ENCODE measurements around the gene GORASP2.

DNA sequence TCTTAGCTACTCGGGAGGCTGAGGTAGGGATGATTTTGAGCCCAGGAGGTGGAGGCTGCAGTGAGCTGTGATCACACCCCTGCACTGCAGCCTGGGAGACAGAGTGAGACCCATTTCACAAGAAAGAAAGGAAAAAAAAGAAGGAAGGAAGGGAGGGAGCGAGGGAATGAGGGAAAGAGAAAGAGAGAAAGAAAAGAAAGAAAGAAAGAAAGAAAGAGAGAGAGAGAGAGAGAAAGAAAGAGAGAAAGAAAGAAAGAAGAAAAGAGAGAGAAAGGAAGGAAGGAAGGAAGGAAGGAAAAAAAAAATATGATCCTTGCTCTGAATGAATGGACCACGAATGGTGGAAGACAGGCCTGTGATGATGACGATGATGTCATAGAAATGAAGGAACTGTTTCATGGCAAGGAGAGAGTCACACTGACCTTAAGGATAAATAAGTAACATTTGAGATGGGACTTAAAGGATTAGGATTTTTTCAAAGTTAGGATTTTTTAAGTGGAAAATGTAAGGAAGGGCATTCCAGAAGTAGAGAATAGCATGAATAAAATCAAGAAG lies 2.2 kb upstream of the GORASP2 start:
- TF ChIP-seq, protein P1, sequence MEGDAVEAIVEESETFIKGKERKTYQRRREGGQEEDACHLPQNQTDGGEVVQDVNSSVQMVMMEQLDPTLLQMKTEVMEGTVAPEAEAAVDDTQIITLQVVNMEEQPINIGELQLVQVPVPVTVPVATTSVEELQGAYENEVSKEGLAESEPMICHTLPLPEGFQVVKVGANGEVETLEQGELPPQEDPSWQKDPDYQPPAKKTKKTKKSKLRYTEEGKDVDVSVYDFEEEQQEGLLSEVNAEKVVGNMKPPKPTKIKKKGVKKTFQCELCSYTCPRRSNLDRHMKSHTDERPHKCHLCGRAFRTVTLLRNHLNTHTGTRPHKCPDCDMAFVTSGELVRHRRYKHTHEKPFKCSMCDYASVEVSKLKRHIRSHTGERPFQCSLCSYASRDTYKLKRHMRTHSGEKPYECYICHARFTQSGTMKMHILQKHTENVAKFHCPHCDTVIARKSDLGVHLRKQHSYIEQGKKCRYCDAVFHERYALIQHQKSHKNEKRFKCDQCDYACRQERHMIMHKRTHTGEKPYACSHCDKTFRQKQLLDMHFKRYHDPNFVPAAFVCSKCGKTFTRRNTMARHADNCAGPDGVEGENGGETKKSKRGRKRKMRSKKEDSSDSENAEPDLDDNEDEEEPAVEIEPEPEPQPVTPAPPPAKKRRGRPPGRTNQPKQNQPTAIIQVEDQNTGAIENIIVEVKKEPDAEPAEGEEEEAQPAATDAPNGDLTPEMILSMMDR (tag by site-specific recombination; IDR thresholded peaks at IDR 0.05): no peak
- TF ChIP-seq ZNF280D (tag by site-specific recombination; IDR thresholded peaks at IDR 0.05) (no peak), ZNF707 (tag by site-specific recombination; IDR thresholded peaks at IDR 0.05) (no peak), KLF9 (tag by site-specific recombination; IDR thresholded peaks at IDR 0.05; ENCODE audit: low read depth) (no peak), ZNF549 (tag by site-specific recombination; IDR thresholded peaks at IDR 0.05) (no peak), MEIS1 (CRISPR knock-in tag; IDR thresholded peaks at IDR 0.05; ENCODE audit: borderline replicate concordance) (no peak)
- TF ChIP-seq, protein P2, sequence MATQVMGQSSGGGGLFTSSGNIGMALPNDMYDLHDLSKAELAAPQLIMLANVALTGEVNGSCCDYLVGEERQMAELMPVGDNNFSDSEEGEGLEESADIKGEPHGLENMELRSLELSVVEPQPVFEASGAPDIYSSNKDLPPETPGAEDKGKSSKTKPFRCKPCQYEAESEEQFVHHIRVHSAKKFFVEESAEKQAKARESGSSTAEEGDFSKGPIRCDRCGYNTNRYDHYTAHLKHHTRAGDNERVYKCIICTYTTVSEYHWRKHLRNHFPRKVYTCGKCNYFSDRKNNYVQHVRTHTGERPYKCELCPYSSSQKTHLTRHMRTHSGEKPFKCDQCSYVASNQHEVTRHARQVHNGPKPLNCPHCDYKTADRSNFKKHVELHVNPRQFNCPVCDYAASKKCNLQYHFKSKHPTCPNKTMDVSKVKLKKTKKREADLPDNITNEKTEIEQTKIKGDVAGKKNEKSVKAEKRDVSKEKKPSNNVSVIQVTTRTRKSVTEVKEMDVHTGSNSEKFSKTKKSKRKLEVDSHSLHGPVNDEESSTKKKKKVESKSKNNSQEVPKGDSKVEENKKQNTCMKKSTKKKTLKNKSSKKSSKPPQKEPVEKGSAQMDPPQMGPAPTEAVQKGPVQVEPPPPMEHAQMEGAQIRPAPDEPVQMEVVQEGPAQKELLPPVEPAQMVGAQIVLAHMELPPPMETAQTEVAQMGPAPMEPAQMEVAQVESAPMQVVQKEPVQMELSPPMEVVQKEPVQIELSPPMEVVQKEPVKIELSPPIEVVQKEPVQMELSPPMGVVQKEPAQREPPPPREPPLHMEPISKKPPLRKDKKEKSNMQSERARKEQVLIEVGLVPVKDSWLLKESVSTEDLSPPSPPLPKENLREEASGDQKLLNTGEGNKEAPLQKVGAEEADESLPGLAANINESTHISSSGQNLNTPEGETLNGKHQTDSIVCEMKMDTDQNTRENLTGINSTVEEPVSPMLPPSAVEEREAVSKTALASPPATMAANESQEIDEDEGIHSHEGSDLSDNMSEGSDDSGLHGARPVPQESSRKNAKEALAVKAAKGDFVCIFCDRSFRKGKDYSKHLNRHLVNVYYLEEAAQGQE (tag by site-specific recombination; IDR thresholded peaks at IDR 0.05): no peak
